Upper lobe of right lung (tissue), 1 donor: Measurements from ENCODE around the gene PTPN11. TPM values are rescaled to one million over a fixed set of nuclear protein-coding genes. Genes with fewer than 3 reads are reported as not detected.
A peak's percentile ranks its signal among the peaks of the same experiment; 100 is the strongest.

Experiments used
- ATAC-seq: fragments of 200-7000 bp; cut with Tn5 transposase; one replicate; pipeline ENCODE4 v1.9.1; 2020; ENCODE audit warnings: mild to moderate bottlenecking, moderate library complexity
- DNase-seq: peaks from one replicate; pipeline ENCODE4 v3.0.0-alpha.2; 2020
- H3K27ac ChIP-seq: fragments of 200-600 bp; one replicate; pipeline ENCODE4 v1.8.0; 2022
- H3K27me3 ChIP-seq: fragments of 200-600 bp; one replicate; pipeline ENCODE4 v1.8.0; 2022; ENCODE audit warnings: mild to moderate bottlenecking
- H3K36me3 ChIP-seq: fragments of 200-600 bp; one replicate; pipeline ENCODE4 v1.8.0; 2022
- H3K4me1 ChIP-seq: fragments of 200-600 bp; one replicate; pipeline ENCODE4 v1.8.0; 2022
- H3K4me3 ChIP-seq: fragments of 200-600 bp; one replicate; pipeline ENCODE4 v1.8.0; 2022; ENCODE audit warnings: mild to moderate bottlenecking
- H3K9me3 ChIP-seq: fragments of 200-600 bp; one replicate; pipeline ENCODE4 v1.8.0; 2022
- intact Hi-C: fragments of 100-400 bp; cut with DNase I; formaldehyde crosslinking; loops from one replicate; pipeline ENCODE4 v1.11.0; 2022
- total RNA-seq: library from RNA; stranded (reverse); fragmentation: NEBNext Ultra II Directional; extraction: Animal tissue kit (Norgen Biotek cat#: 25700); gene quantifications from one replicate; pipeline ENCODE4 v1.2.1, GENCODE V29; 2021
- TF ChIP-seq, protein P1 (sequence below): fragments of 200-600 bp; IDR thresholded peaks from one replicate; pipeline ENCODE4 v1.8.0; 2022; ENCODE audit warnings: antibody characterized with exemption
- donor health status: DM: no; HTN: yes; CAD: no; lungs with severe emphysema.

Gene PTPN11
- total RNA-seq, 1 donor from 2014 or later: 98.7 TPM

DNA sequence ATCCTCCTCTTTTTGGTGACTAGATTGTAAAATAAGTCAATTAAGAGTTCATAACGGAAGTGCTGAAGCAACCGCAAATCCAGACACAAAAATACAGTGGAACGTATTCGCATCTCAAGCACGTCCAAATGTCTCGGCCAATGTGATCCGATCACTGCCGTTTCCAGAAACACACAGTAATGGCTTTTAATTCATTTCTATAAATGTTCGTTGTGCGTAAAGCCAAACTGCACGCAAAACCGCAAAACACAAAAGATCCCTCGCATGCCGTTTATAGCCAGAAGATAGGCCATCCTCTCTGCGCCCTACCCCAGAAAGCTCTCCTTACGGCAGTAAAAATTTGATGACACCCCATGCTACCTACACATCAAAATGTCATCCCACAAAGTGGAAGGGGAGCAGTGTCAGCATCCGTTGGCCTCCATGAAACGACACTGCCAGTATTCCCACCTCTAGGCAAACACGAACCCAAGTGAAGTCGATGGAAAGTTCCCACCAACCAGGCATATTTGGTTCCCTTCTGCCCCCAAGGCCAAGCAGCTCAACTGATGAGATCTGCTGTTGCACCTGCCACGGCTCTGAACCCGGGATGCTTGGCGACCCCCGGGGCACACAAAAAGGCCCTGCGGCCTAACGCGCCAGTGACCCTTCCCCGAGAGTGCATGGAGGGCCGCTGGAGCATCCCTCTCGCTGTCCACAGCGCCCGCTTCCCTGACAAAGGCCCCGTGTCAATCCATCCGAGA lies 37.9 kb upstream of the PTPN11 start:
- Histone ChIP-seq H3K36me3 (no peaks in the 10 kb centered on the region), H3K4me1 (peaks cover 9% of the 10 kb centered on the region), H3K27me3 (no peaks in the 10 kb centered on the region), H3K4me3 (peak overlapping the region; percentile 85), H3K9me3 (no peaks in the 10 kb centered on the region), H3K27ac (peak overlapping the region; percentile 81)
- intact Hi-C loops: loop anchor here (10.0 kb wide), 1 partner anchor 186 kb away; no protein-coding TSS in a partner anchor
- TF ChIP-seq, protein P1, sequence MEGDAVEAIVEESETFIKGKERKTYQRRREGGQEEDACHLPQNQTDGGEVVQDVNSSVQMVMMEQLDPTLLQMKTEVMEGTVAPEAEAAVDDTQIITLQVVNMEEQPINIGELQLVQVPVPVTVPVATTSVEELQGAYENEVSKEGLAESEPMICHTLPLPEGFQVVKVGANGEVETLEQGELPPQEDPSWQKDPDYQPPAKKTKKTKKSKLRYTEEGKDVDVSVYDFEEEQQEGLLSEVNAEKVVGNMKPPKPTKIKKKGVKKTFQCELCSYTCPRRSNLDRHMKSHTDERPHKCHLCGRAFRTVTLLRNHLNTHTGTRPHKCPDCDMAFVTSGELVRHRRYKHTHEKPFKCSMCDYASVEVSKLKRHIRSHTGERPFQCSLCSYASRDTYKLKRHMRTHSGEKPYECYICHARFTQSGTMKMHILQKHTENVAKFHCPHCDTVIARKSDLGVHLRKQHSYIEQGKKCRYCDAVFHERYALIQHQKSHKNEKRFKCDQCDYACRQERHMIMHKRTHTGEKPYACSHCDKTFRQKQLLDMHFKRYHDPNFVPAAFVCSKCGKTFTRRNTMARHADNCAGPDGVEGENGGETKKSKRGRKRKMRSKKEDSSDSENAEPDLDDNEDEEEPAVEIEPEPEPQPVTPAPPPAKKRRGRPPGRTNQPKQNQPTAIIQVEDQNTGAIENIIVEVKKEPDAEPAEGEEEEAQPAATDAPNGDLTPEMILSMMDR: no peak
- ATAC-seq (no peak), DNase-seq (no peak)

DNA sequence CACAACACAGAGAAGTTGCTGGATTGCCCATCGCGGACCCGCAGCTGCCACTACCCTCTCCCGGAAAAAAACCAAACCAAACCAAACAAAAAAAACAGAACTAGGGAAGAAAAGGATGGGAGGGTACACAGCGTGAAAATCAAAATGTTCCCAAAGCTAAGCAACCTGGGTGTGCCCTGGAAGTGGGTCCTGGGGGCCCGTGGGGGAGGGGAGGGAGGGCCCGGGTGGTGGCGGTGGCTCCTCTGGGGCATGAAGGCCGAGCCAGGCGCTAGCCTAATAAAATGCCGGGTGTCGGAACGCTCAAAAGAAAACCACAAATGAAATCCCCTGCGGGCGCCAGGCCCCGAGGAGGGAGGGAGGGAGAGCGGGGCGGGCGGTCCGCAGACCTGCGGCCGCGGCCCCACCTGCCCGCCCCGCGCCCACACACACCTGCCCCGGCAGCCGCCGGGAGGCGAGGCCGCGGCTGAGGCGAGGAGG lies 37.3 kb upstream of the PTPN11 start:
- H3K27me3 ChIP-seq: no peaks in the 10 kb centered on the region
- intact Hi-C loops: loop anchor here (10.0 kb wide), 1 partner anchor 187 kb away; no protein-coding TSS in a partner anchor
- peak overlapping the region; percentile 85 for H3K4me3 ChIP-seq
- no peak for DNase-seq
- H3K27ac ChIP-seq: peak overlapping the region; percentile 81
- H3K4me1 ChIP-seq: peaks cover 9% of the 10 kb centered on the region
- H3K36me3 ChIP-seq: no peaks in the 10 kb centered on the region
- TF ChIP-seq, protein P1: no peak
- ATAC-seq: peak; percentile 60
- H3K9me3 ChIP-seq: no peaks in the 10 kb centered on the region

DNA sequence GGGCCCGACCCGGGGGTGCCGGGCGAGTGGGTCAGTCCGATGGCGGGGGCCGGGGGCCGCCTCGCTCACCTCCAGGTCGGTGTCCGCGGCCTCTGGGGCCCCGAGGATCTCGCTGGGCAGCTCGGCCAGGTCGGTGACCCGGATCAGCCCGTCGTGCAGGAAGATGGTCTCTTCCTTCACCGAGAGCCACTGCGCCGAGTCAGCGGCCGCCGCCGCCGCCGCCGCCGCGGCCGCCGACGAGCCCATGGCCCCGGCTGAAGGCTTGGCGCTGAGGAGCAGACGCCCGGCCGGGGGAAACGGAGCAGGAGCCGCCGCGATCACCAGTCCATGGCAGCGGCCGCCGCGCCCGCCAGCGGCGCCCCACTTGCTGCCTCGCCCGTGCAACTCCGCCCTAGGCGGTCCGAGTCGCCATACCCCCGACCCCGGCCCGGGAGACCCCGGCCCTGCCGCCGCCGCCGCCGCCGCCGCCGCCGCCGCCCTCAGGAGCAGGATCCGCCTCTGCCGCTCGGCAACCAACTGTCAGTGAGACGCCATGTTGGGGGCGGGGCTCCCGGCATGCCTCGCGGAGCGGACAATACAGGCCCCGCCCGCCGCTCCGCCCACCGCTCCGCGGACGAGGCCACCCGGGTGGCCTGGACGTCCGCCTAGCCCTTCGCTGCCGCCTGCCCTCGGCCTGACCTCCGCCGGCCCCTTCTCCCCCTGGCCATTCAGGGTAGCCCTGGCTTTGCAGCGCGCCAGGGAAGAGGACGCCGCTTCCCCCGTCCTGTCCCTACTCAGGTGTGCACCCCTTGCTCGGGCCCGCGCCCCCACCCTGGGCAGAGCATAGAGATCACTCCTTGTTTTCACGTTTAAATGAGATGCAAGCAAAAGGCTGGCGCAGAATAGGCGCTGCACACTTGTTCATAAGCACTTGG lies 36.6 kb upstream of the PTPN11 start, which contains the start of gene HECTD4:
Gene HECTD4, minus strand, starts transcription at position 549 of the 914 bp plus-strand sequence. Its CDS starts 303 bp downstream, at position 246.
- Histone ChIP-seq H3K36me3 (no peaks in the 10 kb centered on the region), H3K4me3 (peak within 1 kb of the TSS; percentile 85), H3K9me3 (no peaks in the 10 kb centered on the region), H3K4me1 (peaks cover 9% of the 10 kb centered on the region), H3K27me3 (no peaks in the 10 kb centered on the region), H3K27ac (peak within 1 kb of the TSS; percentile 81)
- TF ChIP-seq, protein P1: no peak
- DNase-seq: peak; percentile 99
- peak; percentile 99 for ATAC-seq
- intact Hi-C loops: loop anchor here (10.0 kb wide), 1 partner anchor 187 kb away; no protein-coding TSS in a partner anchor

DNA sequence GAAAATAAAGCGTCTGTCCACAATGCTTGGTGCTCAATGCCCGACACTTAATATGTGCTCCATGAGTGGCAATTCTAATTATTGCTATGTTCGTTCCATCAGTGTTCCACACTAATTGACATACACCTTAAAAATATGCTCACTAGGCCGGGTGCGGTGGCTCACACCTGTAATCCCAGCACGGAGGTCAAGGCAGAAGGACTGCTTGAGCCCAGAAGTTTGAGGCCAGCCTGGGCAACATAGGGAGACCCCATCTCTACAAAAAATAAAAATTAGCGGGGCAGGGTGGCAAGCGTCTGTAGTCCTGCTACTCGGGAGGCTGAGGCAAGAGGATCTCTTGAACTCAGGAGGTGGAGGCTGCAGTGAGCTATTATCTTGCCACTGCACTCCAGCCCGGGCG lies 35.9 kb upstream of the PTPN11 start:
- TF ChIP-seq, protein P1: no peak
- DNase-seq (no peak), ATAC-seq (no peak)
- peaks cover 13% of the 10 kb centered on the region for H3K4me1 ChIP-seq
- no peaks in the 10 kb centered on the region for H3K9me3 ChIP-seq
- peak overlapping the region; percentile 81 for H3K27ac ChIP-seq
- intact Hi-C loops: loop anchor here (10.0 kb wide), 1 partner anchor 188 kb away; no protein-coding TSS in a partner anchor
- peak overlapping the region; percentile 85 for H3K4me3 ChIP-seq
- H3K27me3 ChIP-seq: no peaks in the 10 kb centered on the region
- no peaks in the 10 kb centered on the region for H3K36me3 ChIP-seq

DNA sequence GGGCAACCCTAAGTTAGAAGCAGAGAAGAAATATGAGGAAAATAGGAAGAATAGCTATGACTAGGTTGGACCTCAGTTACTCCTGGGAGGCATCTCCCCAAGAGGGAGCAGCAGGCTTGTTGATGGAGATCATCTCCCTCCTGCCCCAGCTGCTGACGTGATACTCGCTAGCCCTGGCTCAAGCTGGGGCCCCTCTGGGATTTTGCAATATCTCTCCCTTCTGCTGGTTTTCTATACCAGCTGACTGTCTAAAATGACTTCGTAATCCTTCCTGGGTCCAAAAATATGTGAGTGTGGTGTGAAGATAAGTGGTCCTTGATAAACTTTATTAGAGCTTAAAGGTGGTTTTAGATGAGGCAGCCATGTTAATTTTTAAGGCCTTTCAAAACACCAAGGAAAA lies 32.0 kb upstream of the PTPN11 start:
- H3K9me3 ChIP-seq: no peaks in the 10 kb centered on the region
- intact Hi-C loops: loop anchor here (10.0 kb wide), 1 partner anchor 192 kb away; no protein-coding TSS in a partner anchor
- TF ChIP-seq, protein P1: no peak
- no peak overlapping the region for H3K27ac ChIP-seq
- no peaks in the 10 kb centered on the region for H3K27me3 ChIP-seq
- H3K36me3 ChIP-seq: no peaks in the 10 kb centered on the region
- DNase-seq (no peak), ATAC-seq (no peak)
- H3K4me1 ChIP-seq: peaks cover 4% of the 10 kb centered on the region
- no peak overlapping the region for H3K4me3 ChIP-seq
